ENCODE data around the gene AATF.

DNA sequence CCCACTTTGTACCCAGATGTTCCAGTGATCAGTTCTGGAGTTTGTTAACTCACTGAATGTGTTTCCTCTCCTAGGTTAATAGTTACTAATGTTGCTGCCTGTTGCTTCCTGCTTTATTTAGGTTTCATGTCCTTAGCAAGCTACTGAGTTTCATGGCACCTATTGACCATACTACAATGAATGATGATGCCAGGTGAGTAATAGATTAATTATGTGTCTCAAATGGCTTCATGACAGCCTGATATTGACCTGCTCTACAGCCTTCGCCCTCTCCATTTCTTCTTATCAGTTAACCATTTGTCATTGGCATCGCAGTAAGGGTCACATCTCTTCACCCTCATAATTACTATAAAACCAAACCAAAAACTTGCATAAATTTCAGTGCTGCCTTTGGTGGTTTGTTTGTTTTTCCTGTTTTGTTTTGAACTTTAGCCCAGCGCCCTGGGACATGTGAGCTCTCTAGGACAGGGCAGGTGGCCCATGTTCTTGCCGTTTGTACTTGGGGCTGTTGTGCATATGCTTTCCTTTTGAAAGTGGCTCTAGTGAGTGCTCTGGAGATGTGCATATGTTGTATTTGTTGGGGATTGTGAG is 82.8 kb downstream of the AATF start:
- TF ChIP-seq, protein P1, sequence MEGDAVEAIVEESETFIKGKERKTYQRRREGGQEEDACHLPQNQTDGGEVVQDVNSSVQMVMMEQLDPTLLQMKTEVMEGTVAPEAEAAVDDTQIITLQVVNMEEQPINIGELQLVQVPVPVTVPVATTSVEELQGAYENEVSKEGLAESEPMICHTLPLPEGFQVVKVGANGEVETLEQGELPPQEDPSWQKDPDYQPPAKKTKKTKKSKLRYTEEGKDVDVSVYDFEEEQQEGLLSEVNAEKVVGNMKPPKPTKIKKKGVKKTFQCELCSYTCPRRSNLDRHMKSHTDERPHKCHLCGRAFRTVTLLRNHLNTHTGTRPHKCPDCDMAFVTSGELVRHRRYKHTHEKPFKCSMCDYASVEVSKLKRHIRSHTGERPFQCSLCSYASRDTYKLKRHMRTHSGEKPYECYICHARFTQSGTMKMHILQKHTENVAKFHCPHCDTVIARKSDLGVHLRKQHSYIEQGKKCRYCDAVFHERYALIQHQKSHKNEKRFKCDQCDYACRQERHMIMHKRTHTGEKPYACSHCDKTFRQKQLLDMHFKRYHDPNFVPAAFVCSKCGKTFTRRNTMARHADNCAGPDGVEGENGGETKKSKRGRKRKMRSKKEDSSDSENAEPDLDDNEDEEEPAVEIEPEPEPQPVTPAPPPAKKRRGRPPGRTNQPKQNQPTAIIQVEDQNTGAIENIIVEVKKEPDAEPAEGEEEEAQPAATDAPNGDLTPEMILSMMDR (conservative IDR thresholded peaks at IDR 0.05), result no peak
- no peak for TF ChIP-seq ZFX (IDR thresholded peaks at IDR 0.05)

Measured in C4-2B (cell line).